AG04450 (cell line): ENCODE data around the gene MB. TPM values are rescaled to one million over a fixed set of nuclear protein-coding genes. Genes with fewer than 3 reads are reported as not detected.

Experiments used
- CTCF ChIA-PET: fragments of 300-600, 350-600 bp; formaldehyde crosslinking; extraction: SDS; loops from one replicate; lab custom pipeline; 2022; ENCODE audit warnings: antibody characterized with exemption, inconsistent platforms; lab: Charles Lee
- POLR2A ChIA-PET: fragments of 350-600 bp; formaldehyde crosslinking; extraction: SDS; loops from one replicate; lab custom pipeline; 2021; ENCODE audit warnings: antibody characterized with exemption, inconsistent platforms; lab: Yijun Ruan, JAX
- DNase-seq: peaks from one replicate; pipeline ENCODE4 v3.0.0-alpha.2; 2011; ENCODE audit warnings: low read depth, low spot score
- H3K27ac ChIP-seq: one replicate; pipeline ENCODE4 v1.5.1; 2012; ENCODE audit warnings: low read depth, low read length, control low read depth
- H3K27me3 ChIP-seq: one replicate; pipeline ENCODE4 v1.6.0; 2012; ENCODE audit warnings: low read length; ENCODE audit not compliant: control insufficient read depth, insufficient read depth
- H3K4me3 ChIP-seq: 2 replicates; pipeline ENCODE4 v1.5.1; 2011; ENCODE audit warnings: mild to moderate bottlenecking, low read depth, low read length, control low read depth
- H3K9me3 ChIP-seq: 2 replicates; pipeline ENCODE4 v1.5.1; 2012; ENCODE audit warnings: low read length; ENCODE audit not compliant: control insufficient read depth, insufficient read depth
- CTCF ChIP-seq: IDR thresholded peaks from 2 replicates; pipeline ENCODE4 v1.5.1; 2011; ENCODE audit warnings: low read depth, low read length, control low read depth, inconsistent platforms
- polyA plus RNA-seq: library from polyadenylated mRNA; depleted of rRNA; stranded (reverse); fragments of >200 nt; gene quantifications from 2 replicates; pipeline ENCODE4 v1.2.3, GENCODE V29; 2011

The MB gene
- polyA plus RNA-seq, 1 experiment, result not detected

GRCh38 chr22:35596821-35597220, 20.3 kb downstream of the MB start:
- H3K4me3 ChIP-seq, result no peak overlapping the region
- ChIA-PET POLR2A (no interaction called here), CTCF (no interaction called here)
- no peak overlapping the region for H3K27ac ChIP-seq
- H3K27me3 ChIP-seq, result no peaks in the 10 kb centered on the region
- no peak for DNase-seq
- TF ChIP-seq CTCF, result no peak
- H3K9me3 ChIP-seq, result no peaks in the 10 kb centered on the region; the same call in 1 of the 2 replicates

GRCh38 chr22:35594686-35595085, 22.4 kb downstream of the MB start:
- H3K27ac ChIP-seq, result no peak overlapping the region
- H3K4me3 ChIP-seq, result no peak overlapping the region
- DNase-seq, result no peak
- no peak for TF ChIP-seq CTCF
- no peaks in the 10 kb centered on the region for H3K27me3 ChIP-seq
- ChIA-PET POLR2A (no interaction called here), CTCF (no interaction called here)
- no peaks in the 10 kb centered on the region; the same call in 1 of the 2 replicates for H3K9me3 ChIP-seq

- CTCF ChIA-PET, result no interaction called here
- no peak for TF ChIP-seq CTCF
- H3K4me3 ChIP-seq, result no peak overlapping the region
- no peak for DNase-seq
- H3K9me3 ChIP-seq, result no peaks in the 10 kb centered on the region; the same call in 1 of the 2 replicates
- POLR2A ChIA-PET, result no interaction called here
- no peak overlapping the region for H3K27ac ChIP-seq
- no peaks in the 10 kb centered on the region for H3K27me3 ChIP-seq
These were observed 23.1 kb downstream of the MB start for GRCh38 chr22:35593891-35594470.

- no peaks in the 10 kb centered on the region for H3K27me3 ChIP-seq
- TF ChIP-seq CTCF, result no peak
- ChIA-PET CTCF (interaction anchor here (1.1 to 1.6 kb wide), 2 partner anchors 10 to 163 kb away, joined by 3 read pairs; no protein-coding TSS in a partner anchor), POLR2A (no interaction called here)
- no peaks in the 10 kb centered on the region; the same call in 1 of the 2 replicates for H3K9me3 ChIP-seq
- no peak overlapping the region for H3K4me3 ChIP-seq
- DNase-seq, result no peak
- H3K27ac ChIP-seq, result no peak overlapping the region
These were observed 23.8 kb downstream of the MB start for GRCh38 chr22:35593071-35593890.

GRCh38 chr22:35592418-35592967, 24.6 kb downstream of the MB start:
- POLR2A ChIA-PET, result interaction anchor here (0.6 kb wide), 1 partner anchor 287 kb away, joined by 3 read pairs; no protein-coding TSS in a partner anchor
- H3K9me3 ChIP-seq, result no peaks in the 10 kb centered on the region; the same call in 1 of the 2 replicates
- H3K27me3 ChIP-seq, result no peaks in the 10 kb centered on the region
- H3K4me3 ChIP-seq, result no peak overlapping the region
- CTCF ChIA-PET, result interaction anchor here (1.1 to 1.6 kb wide), 2 partner anchors 9 to 162 kb away, joined by 3 read pairs; no protein-coding TSS in a partner anchor
- TF ChIP-seq CTCF, result no peak
- H3K27ac ChIP-seq, result no peak overlapping the region
- no peak for DNase-seq
